SK-N-SH treated with all-trans-retinoic acid at 6 μM for 48 hours (cell line): ENCODE results near the gene PARK7.

Source experiments
- BACH2 ChIP-seq: fragments of 250-450 bp; sonication (Bioruptor Pico); IDR thresholded peaks from 2 replicates; pipeline ENCODE4 v1.9.0; 2021; ENCODE audit warnings: mild to moderate bottlenecking, borderline replicate concordance
- PATZ1 ChIP-seq: fragments of 250-450 bp; sonication (Bioruptor Pico); IDR thresholded peaks from 2 replicates; pipeline ENCODE4 v1.8.0; 2020; ENCODE audit warnings: mild to moderate bottlenecking, moderate library complexity, borderline replicate concordance
- TSHZ2 ChIP-seq: fragments of 250-450 bp; sonication (Bioruptor Pico); IDR thresholded peaks from 2 replicates; pipeline ENCODE4 v1.5.0; 2020; ENCODE audit warnings: mild to moderate bottlenecking, moderate library complexity

DNA sequence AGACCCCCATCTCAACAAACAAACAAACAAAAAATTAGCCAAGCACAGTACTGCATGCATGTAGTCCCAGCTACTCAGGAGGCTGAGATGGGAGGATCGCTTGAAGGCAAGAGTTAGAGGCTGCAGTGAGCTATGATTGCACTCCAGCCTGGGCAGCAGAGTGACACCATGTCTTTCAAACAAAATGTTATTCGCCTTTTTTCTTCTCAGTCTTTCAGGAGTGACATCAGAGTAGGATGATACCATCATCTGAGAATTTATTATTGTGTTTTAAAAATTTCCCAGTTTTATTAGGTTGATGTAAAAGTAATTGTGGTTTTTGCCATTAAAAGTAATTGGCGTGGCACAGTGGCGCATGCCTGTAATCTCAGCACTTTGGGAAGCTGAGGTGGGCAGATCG lies 10.8 kb downstream of the PARK7 start:
- TF ChIP-seq TSHZ2 (CRISPR knock-in tag), result no peak
- no peak for TF ChIP-seq BACH2 (CRISPR knock-in tag)
- TF ChIP-seq PATZ1 (CRISPR knock-in tag), result no peak
